ENCODE results near the gene ZNF555. TPM values are rescaled to one million over a fixed set of nuclear protein-coding genes. Genes with fewer than 3 reads are reported as not detected.

The ZNF555 gene
- total RNA-seq, 1 donor from 2014 or later, result 7.8 TPM

DNA sequence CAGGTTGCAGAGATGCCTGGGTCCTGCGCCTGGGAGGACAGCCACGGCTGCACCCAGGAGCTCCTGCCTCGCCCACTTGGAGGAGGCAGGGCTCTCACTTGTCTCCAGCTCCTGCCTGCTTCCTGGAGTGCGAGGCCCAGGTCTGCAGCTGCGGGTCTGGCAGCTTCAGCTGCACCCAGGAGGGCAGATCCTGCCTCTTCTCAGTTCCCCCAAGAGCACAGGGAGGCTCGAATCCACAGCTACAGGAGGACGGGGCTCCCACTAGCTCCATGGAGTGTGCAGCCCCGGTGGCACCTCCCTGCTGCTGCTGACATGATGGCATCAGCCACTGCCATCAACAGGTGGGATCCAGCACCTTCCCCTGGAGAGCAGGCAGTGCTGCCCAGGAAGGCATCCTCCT, 17.1 kb upstream of the ZNF555 start:
- no peak for DNase-seq (ENCODE audit: low spot score)

DNA sequence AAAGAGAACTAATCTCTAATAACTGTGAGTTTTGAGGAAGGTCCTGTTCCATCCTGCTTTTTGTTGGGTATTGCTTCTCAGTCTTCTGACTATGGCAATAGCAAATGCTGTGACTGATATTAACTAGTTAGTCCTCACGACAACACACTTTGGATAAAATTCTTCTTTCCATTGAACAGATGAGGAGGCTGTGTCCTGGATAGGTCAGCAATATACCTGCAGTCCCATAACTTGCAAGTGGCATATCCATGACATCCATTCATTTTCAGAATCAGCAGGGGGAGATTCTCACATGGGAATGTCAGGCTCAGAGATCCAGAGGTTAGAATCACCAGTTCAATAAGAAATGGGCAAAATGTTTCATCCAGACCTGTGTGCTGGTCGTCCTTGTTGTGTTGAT, 14.3 kb upstream of the ZNF555 start:
- no peak for DNase-seq (ENCODE audit: low spot score)

DNA sequence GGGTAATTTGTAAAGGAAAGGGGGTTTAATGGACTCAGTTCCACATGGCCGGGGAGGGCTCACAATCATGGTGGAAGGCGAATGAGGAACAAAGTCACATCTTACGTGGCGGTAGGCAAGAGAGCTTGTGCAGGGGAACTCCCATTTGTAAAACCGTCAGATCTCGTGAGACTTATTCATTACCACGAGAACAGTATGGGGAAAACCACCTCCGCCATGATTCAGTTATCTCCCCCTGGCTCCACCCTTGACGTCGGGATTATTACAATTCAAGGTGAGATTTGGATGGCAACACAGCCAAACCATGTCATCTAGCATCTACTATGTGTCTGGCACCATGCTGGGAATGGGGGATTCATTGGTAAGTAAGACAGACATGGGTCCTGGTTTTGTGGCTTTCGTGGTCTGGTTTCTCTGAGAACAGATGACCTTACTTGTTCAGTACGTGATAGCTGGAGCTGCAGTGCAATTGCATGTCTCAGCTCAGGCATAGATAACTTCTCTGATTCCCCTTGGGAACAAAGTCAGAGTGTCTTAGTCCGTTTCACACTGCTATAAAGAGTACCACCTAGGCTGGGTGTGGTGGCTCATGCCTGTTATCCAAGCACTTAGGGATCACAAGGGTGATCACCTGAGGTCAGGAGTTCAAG, 13.3 kb upstream of the ZNF555 start:
- DNase-seq (ENCODE audit: low spot score), result no peak

DNA sequence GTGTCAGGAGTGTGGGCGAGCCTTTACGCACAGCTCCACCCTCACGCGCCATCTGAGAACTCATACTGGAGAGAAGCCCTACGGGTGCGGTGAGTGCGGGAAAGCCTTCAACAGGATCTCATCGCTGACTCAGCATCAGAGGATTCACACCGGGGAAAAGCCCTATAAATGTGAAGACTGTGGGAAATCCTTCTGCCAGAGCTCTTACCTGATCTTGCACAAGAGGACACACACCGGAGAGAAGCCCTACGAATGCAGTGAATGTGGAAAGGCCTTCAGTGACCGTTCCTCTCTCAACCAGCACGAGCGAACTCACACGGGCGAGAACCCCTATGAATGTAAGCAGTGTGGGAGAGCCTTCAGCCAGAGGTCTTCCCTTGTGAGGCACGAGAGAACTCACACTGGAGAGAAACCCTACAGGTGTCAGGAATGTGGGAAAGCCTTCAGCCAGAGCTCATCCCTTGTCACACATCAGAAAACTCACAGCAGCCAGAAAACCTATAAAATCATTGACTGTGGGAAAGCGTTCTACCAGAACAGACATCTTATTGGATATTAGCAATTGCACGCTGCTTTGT, 6.9 kb upstream of the ZNF555 start:
- DNase-seq (ENCODE audit: low spot score), result no peak

DNA sequence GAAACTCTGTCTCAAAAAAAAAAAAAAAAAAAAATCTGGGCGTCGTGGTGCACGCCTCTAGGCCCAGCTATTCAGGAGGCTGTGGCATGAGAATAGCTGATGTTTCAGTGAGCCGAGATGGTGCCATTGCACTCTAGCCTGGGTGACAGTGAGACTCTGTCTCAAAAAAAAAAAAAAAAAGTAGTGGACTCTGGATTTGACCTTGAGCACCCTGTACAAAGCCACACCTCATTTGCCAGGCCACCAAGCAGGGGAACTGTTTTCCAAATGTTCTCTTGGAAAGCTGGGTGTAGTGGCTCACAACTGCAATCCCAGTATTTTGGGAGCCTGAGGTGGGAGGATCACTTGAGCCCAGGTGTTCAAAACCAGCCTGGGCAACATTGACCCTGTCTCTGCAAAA, 3.8 kb upstream of the ZNF555 start:
- DNase-seq (ENCODE audit: low spot score), result no peak

DNA sequence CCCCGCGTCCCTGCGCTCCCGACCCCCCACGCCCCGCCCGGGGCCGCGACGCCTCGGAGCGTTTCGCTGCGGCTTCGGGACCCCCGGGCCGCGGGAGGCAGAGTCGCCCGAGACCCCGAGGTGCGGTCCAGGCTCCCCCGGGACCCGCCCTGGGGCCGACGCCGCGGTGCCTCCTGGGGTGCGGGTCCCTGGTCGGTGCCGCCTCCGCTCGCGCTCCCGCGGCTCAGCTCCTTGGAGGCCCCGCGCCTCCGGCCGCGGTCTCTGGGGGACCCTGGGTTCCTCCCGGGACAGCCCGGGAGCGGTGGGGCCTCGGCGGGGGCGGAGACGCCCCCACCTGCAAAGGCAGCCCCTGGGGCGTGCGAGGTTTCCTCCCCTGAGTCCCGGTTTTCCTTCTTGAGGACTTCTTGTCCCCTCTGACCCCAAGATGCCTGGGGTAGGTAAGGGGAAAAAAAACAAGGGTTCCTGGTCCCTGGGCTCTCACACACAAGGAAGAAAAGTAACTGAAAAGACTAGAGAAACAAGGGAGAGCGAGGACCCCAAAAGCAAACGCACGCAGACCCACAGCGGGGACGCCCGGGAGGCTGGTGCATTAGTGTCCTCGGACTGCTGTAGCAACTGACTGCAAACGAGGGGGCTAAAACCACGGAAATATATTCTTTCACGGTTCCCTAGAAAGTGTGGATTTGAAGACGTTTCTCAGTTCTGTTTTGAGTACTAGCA, 740 bp downstream of the ZNF555 start:
- no peak for DNase-seq (ENCODE audit: low spot score)

DNA sequence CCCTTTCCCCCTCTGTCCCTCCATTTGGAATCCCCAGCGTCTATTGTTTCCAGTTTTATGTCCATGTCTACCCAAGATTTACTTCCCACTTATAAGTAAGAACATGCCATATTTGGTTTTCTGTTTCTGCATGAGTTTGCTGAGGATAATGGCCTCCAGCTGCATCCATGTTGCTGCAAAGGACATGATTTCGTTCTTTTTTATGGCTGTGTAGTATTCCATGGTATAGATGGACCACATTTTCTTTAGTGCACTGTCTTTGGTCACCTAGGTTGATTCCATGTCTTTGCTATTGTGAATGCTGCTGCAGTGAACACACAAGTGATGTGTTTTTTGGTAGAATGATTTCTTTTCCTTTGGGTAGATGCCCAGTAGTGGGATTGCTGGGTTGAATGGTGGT, 3.8 kb downstream of the ZNF555 start:
- DNase-seq (ENCODE audit: low spot score), result no peak

DNA sequence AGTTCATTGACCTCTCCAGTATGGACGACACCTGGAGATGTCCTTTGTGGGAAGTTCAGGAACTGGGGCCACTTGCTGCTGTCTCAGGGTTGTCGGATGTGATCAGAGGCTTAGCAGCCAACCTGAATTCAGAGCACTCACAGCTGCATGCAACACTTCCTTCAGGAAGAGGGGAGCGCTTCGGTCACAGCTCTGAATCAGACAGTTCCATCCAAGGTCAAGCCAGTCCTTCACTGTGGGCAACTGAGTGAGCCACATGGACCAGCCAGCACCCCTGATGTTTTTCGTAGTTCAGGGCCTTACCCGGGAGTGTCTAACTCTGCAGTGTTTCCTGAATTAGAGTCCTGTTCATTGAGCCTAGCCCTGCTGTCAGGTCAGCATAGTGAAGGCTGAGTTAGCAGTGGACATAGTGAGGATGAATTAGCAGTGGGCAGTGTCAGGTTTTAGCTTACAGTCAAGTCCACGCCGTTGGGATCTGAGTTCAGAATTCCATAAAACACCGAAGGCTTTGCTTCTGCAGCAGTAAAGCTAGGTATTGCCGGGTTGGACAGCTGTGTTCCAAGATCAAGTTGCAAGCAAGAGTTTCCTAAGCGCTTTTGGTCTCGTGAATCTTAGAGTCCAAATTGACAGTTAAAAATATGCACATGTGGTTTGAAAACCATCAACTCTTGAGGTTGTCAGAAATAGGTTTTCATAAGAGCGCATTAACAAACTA, 5.1 kb downstream of the ZNF555 start:
- no peak for DNase-seq (ENCODE audit: low spot score)

DNA sequence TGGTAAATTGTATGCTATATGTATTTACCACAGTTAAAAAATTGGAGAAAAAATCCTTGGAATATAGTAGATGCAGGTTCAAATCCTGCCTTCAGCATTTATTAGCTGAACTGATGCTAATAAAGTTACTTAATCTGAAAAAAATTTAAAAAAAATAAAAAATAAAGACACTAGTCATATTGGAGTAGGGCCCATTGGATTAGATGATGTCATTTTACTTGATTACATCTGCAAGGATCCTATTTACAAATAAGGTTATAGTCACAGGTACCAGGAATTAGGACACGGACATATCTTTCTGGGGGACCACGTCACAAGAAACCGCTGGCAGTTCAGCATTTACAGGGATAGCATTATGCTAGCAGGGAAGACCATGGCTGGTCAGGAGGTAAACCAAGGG, 6.2 kb downstream of the ZNF555 start:
- DNase-seq (ENCODE audit: low spot score), result no peak

DNA sequence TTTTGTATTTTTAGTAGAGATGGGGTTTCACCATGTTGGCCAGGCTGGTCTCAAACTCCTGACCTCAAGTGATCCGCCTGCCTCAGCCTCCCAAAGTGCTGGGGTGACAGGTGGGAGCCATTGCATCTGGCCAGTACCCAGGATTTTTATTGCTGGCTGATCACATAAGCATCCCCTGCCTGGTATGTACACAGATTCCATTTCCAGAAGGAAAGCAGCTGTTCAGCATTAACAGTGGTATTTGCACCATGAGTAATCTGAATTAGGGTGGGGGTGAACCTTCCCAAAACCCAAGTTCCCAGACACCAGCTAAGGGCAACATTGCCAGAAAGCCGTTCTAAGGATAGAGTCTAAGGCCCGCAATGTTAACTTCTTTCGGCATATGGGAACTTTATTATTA, 7.3 kb downstream of the ZNF555 start:
- no peak for DNase-seq (ENCODE audit: low spot score)

DNA sequence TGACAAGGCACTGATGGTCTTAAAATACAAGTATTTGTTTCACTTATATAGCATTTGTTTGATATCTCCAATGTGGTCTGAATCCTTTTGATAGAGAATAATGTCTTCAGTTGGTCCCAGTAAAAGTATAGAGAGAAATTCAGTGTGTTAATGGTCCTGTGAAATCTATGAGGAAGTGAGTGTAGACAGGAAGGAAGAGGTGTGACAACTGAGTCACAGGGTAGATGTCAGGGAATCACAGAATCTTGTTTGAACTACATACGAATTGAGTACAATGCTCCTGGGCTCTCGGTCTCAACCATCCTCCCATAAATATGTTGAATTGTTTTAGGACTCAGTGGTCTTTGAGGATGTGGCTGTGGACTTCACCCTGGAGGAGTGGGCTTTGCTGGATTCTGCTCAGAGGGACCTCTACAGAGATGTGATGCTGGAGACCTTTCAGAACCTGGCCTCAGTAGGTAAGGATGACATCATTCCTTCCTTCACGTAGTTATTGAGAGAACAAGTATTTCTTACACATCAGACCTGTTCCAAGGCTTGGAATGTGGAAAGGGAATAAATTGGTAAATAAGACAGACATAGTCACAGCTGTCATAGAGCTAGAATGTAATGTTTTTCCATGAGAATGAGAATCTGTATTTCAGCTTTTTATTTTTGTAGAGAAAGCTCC, 9.1 kb downstream of the ZNF555 start:
- DNase-seq (ENCODE audit: low spot score), result no peak

DNA sequence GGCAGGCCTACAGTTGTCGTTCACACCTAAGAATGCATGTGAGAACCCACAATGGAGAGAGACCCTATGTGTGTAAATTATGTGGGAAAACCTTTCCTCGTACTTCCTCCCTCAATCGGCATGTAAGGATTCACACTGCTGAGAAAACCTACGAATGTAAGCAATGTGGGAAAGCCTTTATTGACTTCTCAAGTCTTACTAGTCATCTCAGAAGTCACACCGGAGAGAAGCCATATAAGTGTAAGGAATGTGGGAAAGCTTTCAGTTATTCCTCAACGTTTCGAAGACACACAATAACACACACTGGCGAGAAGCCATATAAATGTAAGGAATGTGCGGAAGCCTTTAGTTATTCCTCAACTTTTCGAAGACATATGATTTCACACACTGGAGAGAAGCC, 11.3 kb downstream of the ZNF555 start:
- no peak for DNase-seq (ENCODE audit: low spot score)

DNA sequence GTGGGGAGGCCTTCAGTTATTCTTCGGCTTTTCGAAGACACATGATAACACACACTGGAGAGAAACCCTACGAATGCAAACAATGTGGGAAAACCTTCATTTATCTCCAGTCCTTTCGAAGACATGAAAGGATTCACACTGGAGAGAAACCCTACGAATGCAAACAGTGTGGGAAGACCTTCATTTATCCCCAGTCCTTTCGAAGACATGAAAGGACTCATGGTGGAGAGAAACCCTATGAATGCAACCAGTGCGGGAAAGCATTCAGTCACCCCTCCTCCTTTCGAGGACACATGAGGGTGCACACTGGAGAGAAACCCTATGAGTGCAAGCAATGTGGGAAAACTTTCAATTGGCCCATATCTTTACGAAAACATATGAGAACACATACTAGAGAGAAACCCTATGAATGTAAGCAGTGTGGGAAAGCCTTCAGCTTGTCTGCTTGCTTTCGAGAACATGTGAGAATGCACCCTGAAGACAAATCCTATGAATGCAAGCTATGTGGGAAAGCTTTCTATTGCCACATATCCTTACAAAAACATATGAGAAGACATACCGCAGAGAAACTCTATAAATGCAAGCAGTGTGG, 11.8 kb downstream of the ZNF555 start:
- no peak for DNase-seq (ENCODE audit: low spot score)

DNA sequence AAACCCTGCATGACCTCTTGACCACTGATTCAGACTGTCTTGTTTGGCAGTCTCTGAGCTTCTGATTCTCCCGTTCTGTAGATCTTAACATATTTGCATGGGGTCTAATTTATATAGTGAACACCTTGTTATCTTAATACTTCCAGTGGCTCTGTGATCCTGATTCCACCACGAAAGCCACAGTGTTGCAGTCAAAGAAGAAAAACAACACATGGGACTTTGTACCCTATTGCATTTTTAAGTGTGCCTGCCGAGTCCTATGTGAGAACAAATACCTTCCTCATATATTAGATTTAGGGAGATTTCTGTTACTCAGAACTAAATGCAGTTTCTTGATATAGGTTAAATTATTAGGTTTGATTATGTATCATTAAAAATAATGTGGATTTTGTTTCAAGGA, 13.6 kb downstream of the ZNF555 start:
- DNase-seq (ENCODE audit: low spot score), result no peak

DNA sequence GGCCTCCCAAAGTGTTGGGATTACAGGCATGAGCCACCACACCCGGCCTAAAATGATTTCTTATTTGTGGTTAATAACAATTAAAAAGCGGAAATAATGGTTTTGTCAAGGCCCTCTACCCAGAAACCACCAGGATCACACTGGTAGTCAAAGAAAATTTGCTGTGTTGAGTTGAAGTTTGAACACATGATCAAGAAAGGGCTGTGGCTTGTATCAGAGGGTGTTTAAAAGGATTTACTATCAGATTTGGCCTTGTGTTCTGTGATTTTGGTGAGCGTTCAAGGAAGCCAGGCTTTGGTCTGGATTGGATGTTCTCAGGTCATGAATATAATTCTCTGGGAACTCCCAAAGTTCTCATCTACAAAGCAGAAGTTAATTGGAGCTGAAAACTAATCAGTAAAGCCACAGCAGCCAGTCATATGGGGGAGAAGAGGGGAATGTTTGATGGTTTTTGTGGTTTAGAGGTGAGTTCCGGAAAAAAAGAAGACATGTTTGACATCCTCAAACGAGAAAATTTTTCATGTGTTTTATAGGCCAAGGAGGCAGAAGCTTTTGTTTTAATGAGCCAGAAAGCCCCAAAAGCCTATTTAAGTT, 15.3 kb downstream of the ZNF555 start:
- DNase-seq (ENCODE audit: low spot score), result no peak

DNA sequence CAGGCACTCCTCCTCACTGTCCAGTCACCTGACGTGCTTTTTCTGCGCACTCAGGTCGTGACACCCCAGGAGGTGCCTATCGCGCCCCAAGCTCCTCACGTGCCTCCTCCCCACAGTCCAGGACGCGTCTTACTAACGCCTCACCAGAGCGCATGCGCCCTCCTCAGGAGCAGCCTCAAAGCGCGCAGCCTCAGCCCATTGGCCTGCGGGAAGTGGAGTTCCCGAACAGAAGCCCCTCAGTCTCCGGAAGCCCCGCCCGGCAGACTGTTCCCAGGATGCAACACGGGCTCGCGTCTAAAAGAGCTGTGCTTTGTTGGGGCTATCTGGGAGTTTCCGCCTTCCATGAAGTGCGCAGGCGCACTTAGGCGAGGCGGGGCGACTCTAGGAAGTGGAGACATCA, 17.6 kb downstream of the ZNF555 start:
- DNase-seq (ENCODE audit: low spot score), result no peak

DNA sequence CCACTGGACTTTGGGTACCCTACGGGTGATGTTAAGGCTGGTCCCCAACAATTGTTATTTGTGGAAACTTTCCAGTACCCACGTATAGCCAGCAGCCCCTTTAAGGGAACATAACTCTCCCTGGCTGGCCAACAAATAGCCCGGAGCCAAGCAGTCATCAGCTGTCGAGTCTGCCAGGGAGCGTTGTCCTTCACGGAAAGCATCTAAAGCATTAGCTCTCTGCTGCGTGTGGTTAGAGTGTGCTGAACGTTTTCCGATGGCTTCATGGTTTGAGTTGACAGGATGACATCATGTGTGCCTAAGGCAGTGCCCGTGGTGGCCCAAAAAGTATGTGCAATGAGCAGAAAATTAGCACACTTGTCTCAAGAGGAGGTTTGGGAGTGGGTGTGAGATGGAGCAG, 22.5 kb downstream of the ZNF555 start:
- no peak for DNase-seq (ENCODE audit: low spot score)

DNA sequence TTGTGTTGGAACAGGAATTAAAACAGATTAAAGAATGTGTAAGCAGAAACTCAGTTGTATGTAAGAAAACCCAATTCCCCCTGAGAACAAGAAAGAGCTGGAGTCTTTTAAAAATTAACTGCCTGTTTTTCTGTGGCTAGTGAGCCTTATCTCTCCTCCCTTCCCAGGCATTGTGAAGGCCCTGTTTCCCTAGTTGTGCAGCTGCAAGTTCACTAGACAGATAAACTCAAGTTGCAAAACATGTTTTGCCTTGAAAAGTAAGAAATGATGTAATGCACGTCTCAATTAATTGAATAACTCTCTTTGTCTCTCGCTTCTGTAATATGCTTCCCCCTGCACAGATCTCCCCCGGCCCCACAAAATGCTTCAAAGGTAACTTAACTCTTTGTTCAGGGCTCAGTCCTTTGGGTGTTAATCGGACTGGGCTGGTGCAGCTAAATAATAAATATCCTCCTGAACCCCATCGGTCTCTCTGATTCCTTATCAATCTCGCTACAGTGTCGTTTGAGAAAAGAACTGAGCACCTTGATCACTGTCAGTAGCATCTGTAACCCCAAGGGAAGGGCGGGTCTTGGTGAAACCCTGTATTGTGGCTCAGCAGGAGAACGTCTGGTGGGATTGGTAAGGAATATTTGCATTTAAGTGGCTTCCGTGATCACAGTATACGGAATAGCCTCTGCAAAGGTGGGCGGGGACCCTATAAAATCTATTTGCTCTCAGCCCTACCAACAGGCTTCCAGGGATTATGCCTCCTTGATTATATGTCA, 24.2 kb downstream of the ZNF555 start:
- no peak for DNase-seq (ENCODE audit: low spot score)

DNA sequence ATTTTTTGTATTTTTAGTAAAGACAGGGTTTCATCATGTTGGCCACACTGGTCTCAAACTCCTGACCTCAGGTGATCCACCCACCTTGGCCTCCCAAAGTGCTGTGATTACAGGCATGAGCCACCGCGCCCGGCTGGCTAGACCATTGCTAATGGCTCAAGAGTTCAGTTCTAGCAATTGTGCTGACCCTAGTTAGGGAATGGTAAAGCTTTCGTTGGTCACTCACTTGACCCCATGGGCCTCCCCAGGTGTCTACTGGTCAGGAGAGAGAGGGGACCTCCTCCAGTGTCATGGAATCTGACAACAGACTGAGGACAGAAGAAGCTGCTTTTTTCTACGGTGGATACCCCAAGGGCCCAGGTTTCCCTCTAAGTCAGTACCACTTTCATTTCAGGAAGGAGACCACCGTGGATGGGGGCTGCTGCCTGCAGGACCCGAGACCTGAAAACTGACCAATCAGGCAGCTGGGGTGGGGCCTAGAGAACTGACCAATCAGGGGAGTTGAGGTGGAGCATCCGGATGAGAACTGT, 25.3 kb downstream of the ZNF555 start:
- no peak for DNase-seq (ENCODE audit: low spot score)
